Measurements from ENCODE around the gene AQP5.

The AQP5 gene

DNA sequence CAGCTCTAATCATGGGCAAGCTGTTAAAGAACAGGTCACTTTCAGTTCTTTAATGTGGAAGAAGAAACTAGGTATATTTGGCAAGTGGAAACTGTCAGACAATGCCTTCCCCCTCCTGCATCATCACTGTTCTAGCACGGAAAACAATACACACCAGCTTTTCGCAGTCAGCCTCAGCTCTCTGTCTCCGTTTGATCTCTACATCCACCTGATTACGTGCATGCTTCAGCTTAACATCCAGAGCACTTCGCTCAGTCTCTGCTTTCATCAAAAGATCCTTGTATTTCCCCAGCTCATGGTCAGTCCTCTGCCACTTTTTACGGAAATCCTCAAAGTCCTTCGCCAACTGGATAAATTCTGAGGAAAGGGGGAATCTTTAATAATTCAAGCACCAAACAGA, 44.6 kb downstream of the AQP5 start:
- H3K4me1 Mint-ChIP-seq = peaks cover 2% of the 10 kb centered on the region
- no peaks in the 10 kb centered on the region for H3K9me3 Mint-ChIP-seq
- ATAC-seq (ENCODE audit: low read depth) (no peak), DNase-seq (ENCODE audit: low spot score in 2 of 2) (no peak)
- peaks cover 5% of the 10 kb centered on the region for H3K36me3 Mint-ChIP-seq
- H3K27me3 Mint-ChIP-seq = no peaks in the 10 kb centered on the region
- H3K4me3 Mint-ChIP-seq = no peak overlapping the region
- no peak overlapping the region for H3K27ac Mint-ChIP-seq

- Mint-ChIP-seq H3K9me3 (no peaks in the 10 kb centered on the region), H3K4me1 (peaks cover 2% of the 10 kb centered on the region), H3K27ac (no peak overlapping the region), H3K4me3 (no peak overlapping the region), H3K27me3 (no peaks in the 10 kb centered on the region), H3K36me3 (peaks cover 5% of the 10 kb centered on the region)
- DNase-seq (ENCODE audit: low spot score in 2 of 2) = no peak
- ATAC-seq (ENCODE audit: low read depth) = no peak
Observed at GRCh38 chr12:50006754-50007442, 45.2 kb downstream of the AQP5 start.

GRCh38 chr12:50013361-50014147, 51.9 kb downstream of the AQP5 start:
- Mint-ChIP-seq H3K27me3 (no peaks in the 10 kb centered on the region), H3K4me3 (no peak overlapping the region), H3K36me3 (peaks cover 3% of the 10 kb centered on the region), H3K4me1 (no peaks in the 10 kb centered on the region), H3K9me3 (no peaks in the 10 kb centered on the region), H3K27ac (no peak overlapping the region)
- DNase-seq (ENCODE audit: low spot score in 2 of 2) (no peak), ATAC-seq (ENCODE audit: low read depth) (no peak)

GRCh38 chr12:50014342-50014741, 52.7 kb downstream of the AQP5 start:
- H3K27ac Mint-ChIP-seq = no peak overlapping the region
- no peak for DNase-seq (ENCODE audit: low spot score in 2 of 2)
- no peaks in the 10 kb centered on the region for H3K27me3 Mint-ChIP-seq
- ATAC-seq (ENCODE audit: low read depth) = no peak
- peaks cover 3% of the 10 kb centered on the region for H3K36me3 Mint-ChIP-seq
- no peaks in the 10 kb centered on the region for H3K9me3 Mint-ChIP-seq
- peaks cover 3% of the 10 kb centered on the region for H3K4me1 Mint-ChIP-seq
- no peak overlapping the region for H3K4me3 Mint-ChIP-seq
